Iris pigment epithelial cell (primary cell): ENCODE measurements around the gene LY6G6F.
A peak's percentile ranks its signal among the peaks of the same experiment; 100 is the strongest.

ENCODE experiments used
- DNase-seq: peaks from one replicate; pipeline ENCODE4 v3.0.0-alpha.2; 2011; ENCODE audit warnings: low read depth

Gene LY6G6F

GRCh38 chr6:31706599-31706998 is at the start of gene LY6G6F:
TSS of gene LY6G6F (plus strand) at chr6:31706866. CDS start at chr6:31706907, 41 bp downstream.
- no peak for DNase-seq

- no peak for DNase-seq
These were observed 49.1 kb upstream of the LY6G6F start for GRCh38 chr6:31657406-31658157.

- no peak for DNase-seq
These were observed 48.4 kb upstream of the LY6G6F start for GRCh38 chr6:31658158-31658688.

- DNase-seq = no peak
These were observed 47.5 kb upstream of the LY6G6F start for GRCh38 chr6:31658983-31659648.

- peak; percentile 36 for DNase-seq
These were observed 46.9 kb upstream of the LY6G6F start for GRCh38 chr6:31659649-31660380.

- peak; percentile 85 for DNase-seq
These were observed 46.0 kb upstream of the LY6G6F start, which contains the start of gene C6orf47 for GRCh38 chr6:31660381-31661261. TSS of gene C6orf47 (minus strand) at chr6:31660778. CDS start at chr6:31659947, 831 bp downstream.

- DNase-seq = no peak
These were observed 45.2 kb upstream of the LY6G6F start for GRCh38 chr6:31661262-31662123.

- no peak for DNase-seq
These were observed 44.4 kb upstream of the LY6G6F start for GRCh38 chr6:31662124-31662723.

GRCh38 chr6:31663126-31663960 is 43.3 kb upstream of the LY6G6F start:
- peak; percentile 69 for DNase-seq

- peak; percentile 87 for DNase-seq
These were observed 42.5 kb upstream of the LY6G6F start for GRCh38 chr6:31663961-31664789.

- DNase-seq = peak; percentile 96
These were observed 41.7 kb upstream of the LY6G6F start, which contains the start of gene GPANK1 for GRCh38 chr6:31664790-31665500. TSS of gene GPANK1 (minus strand) at chr6:31664997. CDS start at chr6:31664478, 519 bp downstream.

- peak; percentile 98 for DNase-seq
These were observed 40.9 kb upstream of the LY6G6F start, which contains the start of gene CSNK2B for GRCh38 chr6:31665501-31666336. TSS of gene CSNK2B (plus strand) at chr6:31666080. CDS start at chr6:31666832, 752 bp downstream.

- peak; percentile 51 for DNase-seq
These were observed 40.2 kb upstream of the LY6G6F start for GRCh38 chr6:31666337-31666965.

- no peak for DNase-seq
These were observed 37.0 kb upstream of the LY6G6F start, which contains the start of gene LY6G5B for GRCh38 chr6:31669676-31670075. TSS of gene LY6G5B (plus strand) at chr6:31669976. CDS start at chr6:31670951, 975 bp downstream.

GRCh38 chr6:31676322-31676903 is 30.3 kb upstream of the LY6G6F start:
- no peak for DNase-seq
